Posterior cingulate gyrus (tissue), 11 donors: ENCODE measurements around the gene CISH.

Source experiments
- DNase-seq, 10 donors: peaks; one replicate each; pipeline versions ENCODE4 v3.0.0 to v3.0.0-alpha.2; 2020 to 2021; ENCODE audit warnings: mixed read lengths in 3 of 10
- intact Hi-C: fragments of 100-400 bp; cut with DNase I; formaldehyde crosslinking; loops from one replicate; pipeline ENCODE4 v1.15.1; 2023

Gene CISH

DNA sequence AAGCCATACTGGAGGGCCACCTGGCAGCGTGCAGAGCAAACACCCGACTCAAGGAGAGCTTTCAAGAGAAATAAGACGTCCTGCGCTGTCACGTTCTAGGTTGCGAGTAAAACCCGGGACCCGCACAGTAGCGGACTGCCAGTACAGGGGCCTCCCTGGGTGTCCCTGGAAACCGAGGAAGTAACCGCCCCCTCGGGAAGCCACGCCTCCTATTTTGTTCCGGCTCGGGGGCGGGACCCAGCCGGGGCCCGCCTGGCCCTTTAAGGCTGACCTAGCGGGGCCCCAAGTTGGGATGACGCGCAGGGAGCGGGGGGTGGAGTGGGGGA, 5.2 kb upstream of the CISH start:
- intact Hi-C loops: loop anchor here (5.0 kb wide), 2 partner anchors 36 to 756 kb away; no protein-coding TSS in a partner anchor
- DNase-seq: peak; percentile 70 to 97 (median 82)

DNA sequence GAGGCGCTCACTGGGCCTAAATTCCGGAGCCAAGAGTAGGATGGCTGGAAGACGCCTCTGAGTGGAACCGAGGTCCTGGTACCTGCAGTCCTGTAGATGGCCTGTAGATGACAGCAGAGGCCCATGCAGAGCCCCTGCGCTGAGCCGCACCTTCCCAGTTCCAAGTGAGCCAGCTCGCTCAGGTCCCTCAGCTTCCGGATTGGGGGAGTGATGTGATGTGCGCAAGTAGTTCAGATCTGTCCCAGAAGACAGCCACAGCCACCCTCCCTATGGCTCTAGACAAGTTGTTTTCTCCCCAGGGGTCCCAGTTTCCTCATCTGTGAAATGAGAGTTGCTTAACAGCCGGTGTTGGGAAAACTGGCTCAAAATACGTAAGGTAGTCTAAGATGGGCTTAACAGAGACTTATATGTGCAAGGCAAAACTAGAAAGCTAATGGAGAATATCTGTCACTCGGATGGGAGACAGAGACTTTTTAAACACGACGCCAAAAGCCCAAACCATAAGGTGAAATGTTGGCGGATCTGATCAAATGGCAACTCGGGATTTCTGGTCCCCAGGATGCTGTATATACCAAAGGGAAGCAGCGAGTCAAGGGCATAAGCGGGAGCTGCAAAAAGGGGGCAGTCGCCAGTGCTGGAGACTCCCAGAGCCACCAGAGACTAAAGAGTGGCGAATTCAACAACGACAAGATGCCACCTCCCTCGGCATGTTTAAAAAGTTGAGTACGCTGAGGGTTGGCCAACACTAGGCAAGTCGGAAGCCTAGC, 4.6 kb upstream of the CISH start:
- DNase-seq: peak; percentile 75 to 97 (median 84)
- intact Hi-C loops: loop anchor here (5.0 kb wide), 2 partner anchors 36 to 756 kb away; no protein-coding TSS in a partner anchor

DNA sequence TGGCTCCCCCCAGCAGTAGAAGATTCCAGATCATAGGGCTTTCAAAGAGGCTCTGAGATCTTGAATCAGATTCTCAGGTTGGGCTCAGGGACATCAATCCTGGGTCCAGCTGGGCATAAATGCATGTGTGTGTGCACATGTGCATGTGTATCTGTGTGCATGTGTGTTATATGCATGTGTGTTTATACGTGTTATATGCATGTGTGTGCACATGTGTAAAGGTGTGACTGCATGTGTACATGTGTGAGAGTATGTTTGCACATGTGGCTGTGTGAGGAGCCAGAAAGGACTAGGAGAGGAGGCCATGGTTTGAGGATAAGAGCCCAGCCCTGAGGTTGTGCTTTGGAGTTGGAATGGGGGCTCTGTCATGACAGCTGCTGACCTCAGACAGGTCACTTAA, 3.6 kb upstream of the CISH start:
- intact Hi-C loops: loop anchor here (5.0 kb wide), 2 partner anchors 37 to 757 kb away; no protein-coding TSS in a partner anchor
- no peak for DNase-seq

DNA sequence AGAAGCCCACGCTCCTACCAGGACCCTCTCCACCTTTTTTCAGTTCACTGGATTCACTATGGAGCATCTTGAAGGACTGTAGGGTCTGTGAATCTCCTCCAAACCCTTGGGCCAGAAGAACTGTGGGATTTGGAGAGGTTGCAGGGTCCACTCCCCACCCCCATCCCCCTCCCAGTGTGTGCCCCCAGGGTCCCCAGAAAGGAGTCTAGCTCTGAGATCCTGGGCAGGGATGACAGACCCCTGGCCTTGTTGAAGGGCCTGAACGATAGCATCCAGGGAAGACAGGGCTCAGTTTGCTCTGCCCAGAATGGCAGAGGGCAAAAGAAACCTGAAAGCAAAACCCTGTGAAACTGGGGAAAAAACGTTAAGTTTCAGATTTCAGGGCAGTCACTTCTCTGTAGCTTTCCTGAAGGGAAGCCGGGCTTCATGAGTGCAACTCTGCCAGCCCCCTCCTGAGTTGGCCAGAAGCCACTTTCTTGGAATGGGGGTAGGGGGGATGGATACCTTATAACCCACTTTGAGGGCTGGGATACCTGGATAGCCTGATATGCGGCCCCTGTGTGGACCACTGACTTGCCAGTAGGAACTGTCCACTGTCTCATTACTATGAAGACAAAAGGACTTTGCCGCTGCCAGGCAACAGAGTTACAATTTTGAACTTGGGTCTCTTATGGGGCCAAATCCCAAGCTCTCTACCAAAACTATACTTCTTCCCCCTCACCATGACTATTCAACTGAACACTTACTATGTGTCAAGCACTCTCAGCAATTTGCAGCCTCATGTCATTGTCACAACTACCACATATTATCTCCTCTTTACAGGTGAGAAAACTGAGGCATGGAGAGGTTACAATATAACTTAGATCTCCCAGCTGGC, 1.6 kb upstream of the CISH start:
- intact Hi-C loops: loop anchor here (5.0 kb wide), 2 partner anchors 96 to 266 kb away; partner anchors contain the start of gene ZMYND10
- peak in 1 of 10 donors; percentile 20 for DNase-seq

DNA sequence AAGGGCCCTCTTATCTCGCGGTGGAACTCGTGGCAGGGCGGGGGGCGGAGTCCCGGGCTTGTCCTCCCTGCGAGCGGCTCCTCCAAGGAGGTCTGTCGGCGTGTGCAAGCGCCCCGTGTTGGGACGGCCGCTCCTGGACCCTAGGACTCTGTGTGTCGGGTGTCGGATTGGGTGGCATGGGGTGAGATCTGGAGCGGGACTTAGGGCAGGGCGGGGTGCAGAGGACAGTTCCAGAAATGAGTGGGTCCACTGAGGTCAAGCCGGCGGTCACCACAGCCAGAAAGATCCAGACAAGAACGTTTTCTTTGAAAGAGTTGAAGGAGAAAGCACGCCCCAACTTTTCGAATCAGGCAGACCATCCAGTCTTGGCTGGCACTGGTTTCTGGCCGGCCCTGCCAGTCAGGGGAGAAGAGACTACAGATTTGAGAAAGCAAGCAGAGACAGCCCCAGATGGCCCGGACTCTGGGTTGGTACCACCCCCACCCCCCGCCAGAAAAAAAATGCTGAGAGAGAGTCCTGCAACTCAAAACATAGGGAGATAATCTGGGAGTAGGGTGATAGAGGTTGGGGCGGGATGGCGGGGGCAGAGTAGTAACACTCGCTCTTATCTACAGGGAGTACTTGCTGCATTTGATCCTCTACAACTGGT, 784 bp upstream of the CISH start:
- intact Hi-C loops: loop anchor here (5.0 kb wide), 2 partner anchors 95 to 265 kb away; partner anchors contain the start of gene ZMYND10
- DNase-seq: no peak

DNA sequence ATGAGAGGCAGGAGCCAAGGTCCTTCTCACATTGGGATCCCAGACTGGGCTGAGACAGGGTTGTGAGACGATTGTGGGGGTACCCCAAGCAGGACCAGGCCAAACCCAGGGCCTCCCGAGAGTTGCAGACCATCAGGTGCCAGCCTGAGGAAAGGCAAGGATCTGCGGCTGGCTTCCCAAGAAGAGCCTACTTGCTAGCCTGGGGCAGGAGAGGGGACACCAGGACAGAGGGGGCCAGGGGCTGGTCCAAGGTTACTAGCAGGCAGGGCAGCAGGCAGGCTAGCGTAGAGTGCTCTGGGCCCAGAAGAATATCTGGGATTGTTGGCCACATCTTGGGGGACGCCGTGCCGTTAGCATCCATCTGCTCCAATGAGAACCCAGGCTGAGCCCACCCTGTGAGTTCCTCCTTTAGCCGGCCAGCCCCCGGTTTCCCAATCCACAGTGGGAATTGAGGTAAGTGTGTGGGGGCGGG, 546 bp downstream of the CISH start:
- intact Hi-C loops: loop anchor here (5.0 kb wide), 2 partner anchors 94 to 264 kb away; partner anchors contain the start of gene ZMYND10
- DNase-seq: peak in 1 of 10 donors; percentile 28

DNA sequence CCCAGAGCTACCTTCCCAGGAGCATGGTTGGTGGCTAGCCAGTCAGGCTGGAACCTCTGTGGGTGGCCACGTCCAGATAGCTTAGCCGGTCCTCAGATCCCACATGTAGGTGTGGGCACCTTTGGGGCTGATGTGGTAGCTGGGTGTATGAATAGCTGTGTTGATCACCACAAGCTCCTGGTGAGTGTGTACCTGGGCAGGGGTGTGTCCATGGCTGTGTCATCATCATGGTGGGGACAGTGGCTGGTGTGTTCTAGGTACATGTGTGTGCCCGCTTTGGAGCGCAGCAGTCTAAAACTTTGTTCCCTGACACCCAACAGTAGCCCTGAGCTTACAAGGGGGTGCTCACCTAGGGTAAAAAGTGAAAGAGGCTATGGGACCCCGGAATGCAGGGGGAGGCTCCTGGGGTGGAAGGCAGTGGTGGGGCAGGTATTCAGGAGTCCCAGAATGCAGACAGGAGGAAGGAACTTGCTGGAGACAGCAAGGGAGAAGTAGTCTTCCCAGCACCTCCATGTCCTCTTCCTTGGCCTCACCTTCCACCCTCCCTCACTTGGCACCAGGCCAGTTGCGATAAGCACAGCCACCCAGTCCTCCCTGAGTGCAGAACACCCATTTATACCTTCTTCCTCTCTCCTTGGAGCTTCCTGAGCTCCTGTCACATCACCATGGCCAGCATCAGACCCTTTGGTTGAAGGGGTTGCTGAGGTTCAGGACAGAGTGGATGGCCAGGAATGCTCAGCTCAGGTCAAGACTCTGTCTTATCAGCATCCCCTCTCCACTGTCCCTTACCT, 1.2 kb downstream of the CISH start:
- intact Hi-C loops: loop anchor here (5.0 kb wide), 2 partner anchors 93 to 263 kb away; partner anchors contain the start of gene ZMYND10
- peak in 1 of 10 donors; percentile 55 for DNase-seq

DNA sequence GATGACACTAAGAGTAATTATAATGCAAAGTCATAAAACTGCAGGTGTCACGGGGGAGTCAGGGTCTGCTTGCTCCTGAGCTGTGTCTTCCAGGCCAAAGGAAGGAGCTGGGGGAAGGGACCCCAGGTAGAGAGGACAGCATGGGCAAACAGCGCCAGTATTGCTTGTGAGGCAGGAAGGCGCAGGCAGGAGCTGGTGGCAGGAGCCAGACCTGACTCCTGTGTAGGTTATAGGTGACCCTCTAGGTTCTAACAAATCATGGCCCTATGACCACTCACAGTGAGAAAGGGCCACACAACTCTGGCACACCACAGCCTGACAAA, 1.9 kb downstream of the CISH start:
- DNase-seq: no peak
- intact Hi-C loops: loop anchor here (5.0 kb wide), 2 partner anchors 92 to 262 kb away; partner anchors contain the start of gene ZMYND10

DNA sequence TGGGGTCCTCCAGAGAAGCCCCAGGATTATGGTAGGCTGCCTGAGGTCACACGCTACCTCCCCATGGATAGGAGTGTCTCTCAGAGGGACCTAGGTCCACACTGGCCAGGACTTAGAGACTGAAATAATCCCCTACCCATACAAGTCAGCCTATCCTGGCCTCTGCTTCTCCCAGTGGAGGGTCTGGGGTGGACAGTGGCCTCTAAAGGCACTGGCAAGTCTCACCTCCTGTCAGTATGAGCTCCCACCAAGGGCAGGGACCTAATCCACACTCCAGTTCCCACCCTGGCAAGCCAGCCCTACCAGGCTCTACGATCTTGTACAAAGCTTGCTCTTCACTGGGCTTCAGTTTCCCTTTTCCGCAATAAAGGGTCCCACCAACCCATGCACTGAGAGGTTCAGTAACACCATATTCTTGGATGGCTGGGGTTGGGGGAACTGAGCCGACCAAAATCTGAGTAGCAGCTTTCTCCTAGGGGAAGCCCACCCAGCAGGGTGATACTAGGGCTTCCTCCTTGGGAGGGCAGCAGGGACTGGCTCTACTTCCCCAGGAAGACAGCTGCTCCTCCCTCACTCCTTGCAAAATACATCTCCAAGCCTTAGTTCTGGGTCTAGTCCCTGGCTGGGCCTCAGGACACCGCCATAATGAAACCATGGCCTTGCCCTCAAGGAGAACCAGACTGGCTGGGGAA, 2.4 kb downstream of the CISH start:
- no peak for DNase-seq
- intact Hi-C loops: no loop called here

DNA sequence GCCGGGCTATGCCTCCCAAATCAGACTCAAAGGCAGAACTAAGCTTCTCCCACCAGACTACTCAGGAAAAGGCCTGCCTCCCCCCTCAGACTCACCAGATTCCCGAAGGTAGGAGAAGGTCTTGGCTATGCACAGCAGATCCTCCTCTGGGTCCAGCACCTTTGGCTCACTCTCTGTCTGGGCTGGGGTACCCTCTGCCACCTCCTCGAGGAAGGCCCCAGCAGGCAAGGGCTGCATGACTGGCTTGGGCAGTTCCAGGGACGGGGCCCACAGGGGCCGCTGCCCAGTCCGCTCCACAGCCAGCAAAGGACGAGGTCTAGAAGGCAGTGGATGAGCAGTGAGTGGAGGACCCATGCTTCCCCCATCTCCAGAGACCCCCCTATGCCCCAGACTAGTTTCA, 3.3 kb downstream of the CISH start:
- intact Hi-C loops: no loop called here
- DNase-seq: no peak

DNA sequence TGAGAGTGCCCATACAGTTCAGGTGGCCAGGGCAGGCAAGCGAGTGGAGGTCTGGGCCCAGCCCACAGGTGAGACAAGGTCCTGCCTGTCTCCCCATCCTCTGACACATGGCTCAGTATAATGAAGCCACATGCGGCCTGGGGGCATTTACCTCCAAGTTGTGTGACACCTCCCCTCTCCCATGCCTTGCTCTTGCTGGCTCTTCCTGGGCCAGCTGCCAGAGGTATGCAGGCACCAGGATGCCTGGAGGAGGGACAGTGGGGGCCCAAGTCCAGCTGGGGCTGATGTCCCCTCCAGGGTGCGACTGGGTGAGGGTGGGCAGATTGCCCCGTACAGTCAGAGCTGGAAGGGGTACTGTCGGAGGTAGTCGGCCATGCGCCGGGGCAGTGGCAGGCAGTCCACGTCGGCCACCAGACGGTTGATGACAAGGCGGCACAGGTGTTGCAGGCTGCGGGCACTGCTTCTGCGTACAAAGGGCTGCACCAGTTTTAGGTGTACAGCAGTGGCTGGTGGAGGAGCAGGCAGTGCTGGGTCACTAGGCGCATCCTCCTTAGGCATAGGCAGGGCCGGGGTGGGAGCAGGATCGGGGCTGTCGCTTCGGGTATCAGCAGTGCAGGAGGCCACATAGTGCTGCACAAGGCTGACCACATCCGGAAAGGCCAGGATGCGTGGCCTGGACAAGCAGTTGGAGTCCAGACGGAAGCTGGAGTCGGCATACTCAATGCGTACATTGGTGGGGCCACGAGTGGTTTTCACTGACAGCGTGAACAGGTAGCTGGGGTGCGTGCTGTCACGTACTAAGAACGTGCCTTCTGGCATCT, 4.1 kb downstream of the CISH start:
- intact Hi-C loops: no loop called here
- no peak for DNase-seq

DNA sequence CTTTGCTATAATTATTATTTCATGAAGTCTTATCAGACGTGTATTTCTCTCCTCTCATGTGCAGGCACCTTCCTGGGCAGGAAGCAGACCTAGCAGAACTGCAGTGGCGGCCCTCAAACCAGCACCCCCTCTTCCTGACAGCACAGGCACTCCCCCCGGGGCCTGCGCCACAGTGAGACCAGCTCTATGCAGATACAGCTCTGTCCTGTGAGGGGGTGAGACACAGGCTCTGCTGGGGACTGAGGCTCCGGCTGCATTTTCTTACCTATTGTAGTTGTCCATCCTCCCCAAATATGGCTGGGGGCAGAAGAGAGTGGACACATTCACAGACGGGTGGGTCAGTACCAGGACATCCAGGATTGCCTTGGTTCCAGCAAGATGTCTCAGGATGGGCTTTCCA, 5.0 kb downstream of the CISH start:
- DNase-seq: no peak
- intact Hi-C loops: no loop called here

DNA sequence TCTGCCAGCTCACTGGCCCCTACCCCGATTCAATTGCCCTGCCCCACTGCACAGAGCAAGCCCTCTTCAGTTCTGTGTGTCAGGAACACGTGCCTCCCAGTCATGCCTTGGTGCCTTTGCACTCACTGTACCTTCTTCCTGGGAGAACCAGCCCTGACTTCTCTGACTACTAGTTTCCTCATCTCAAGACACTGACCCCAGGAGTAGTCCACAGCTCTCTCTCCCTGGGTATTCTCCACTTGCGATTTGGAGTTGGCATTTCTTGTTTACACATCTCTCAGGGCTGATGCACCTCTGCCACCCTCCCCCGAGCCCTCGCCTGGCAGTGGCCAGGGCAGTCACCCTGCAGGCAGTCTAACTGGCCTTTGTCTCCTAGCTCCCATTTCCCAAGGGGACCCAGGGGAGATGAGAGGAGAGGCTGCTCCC, 5.7 kb downstream of the CISH start:
- intact Hi-C loops: no loop called here
- no peak for DNase-seq

DNA sequence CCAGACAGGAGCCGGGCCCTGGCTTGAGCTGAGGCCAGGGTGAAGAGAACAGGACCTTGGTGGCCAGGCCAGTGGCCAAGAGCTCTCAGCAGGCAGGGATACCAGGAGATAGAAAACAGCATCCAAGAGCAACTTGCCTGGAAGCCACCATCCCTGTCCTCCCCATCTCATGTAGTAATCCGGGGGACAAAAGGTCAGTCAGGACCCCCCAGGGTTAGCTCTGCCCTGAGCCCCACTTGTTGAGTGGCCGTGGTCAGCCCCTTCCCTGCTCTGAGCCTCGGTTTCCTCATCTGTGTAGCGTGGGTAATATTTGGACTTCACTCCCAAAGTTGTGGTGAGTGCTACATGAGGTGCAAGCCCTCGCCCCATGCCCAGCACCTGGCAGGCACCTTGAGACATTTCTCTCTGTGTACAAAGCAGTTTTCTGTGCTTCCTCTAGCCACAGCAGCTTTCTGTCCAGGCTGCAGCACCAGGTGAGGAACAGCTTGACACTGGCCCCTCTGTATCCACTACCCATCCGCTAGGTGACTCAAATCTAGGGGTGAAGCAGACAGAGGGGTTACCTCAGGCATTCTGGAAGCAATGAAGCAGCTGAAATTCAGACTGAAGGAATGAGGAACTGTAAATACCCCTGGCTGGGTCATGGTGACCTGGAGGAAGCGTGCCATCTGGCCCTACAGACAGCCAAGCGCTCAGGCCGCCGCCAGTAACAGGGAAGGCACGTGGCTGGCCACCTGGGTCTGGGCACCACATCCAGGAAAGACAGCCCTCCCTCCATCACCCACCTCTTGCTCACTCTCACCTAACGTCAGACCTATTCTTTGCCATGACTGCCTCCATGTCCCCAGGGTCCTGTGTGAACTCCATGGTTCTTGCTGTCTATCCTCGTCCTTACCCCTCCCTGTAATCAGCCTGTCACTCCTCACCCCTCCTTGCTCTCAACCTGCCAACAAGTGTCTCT, 6.7 kb downstream of the CISH start:
- no peak for DNase-seq
- intact Hi-C loops: no loop called here

DNA sequence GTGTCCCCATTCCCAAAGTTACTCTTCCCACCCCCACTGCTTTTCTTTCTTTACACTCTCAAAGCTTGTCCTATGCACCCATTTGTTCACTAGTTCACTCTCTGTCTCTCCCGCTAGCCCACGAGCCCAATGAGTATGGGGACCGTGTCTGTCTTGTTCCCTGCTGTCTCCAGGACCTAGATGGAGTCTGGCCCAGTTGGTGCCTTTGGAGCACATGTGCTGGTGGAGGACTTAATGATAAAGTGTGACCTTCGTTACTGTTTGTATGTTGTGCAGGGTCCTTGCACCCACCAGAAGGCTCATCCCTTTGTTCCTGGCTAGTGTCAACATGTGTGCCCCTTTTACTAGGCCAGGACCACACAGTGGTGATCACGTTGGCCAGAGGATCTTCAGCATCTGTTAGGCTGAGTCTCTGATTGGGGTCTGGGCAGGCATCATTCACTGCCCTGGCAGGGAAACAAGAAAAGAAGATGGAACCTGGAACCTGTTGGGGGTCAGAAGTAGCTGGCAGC, 7.4 kb downstream of the CISH start:
- DNase-seq: no peak
- intact Hi-C loops: no loop called here

DNA sequence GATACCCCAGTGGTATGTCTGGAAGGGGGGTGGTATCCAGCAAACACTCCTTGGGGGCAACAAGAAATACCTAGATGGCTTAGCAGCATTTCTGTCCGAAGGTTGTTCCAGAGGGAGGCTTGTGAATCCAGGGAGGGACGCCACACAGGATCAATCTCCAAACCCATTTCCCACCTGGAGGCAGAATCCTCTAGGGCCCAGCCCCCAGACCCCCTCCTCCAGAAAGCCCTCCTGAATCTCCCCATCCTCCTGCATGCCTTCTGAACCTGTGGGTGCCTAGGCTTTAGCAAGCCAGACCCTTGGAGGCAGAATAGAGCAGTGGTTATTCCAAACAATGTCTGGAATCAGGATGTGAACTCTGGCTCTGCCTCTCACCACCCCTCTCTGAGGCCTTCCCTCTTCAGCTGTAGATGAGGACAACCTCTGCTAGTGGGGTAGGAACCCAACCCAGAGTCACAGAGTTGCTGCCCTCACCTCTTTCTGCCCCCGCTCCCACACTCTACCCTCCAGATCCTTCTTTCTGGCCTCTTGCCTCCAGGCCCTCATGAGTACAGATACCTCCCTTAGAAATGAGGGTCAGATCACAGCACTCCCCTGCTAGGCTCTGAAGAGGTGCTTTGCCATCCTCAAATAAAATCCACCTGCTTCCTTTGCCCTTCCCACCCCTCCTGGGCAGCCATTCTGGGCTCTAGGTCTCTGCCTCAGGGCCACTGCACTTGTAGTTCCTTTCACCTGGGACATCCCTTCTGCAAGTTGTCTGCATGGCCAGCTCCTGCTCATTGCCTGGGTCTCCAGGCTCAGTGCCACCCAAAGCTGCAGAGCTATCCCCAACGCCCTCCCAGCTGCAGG, 8.1 kb downstream of the CISH start:
- intact Hi-C loops: no loop called here

More for the DNA sequence above, 8.1 kb downstream of the CISH start:
- no peak for DNase-seq
